Stimulated activated effector memory CD8-positive, alpha-beta T cell treated with anti-CD3 and anti-CD28 coated beads, Interleukin-12 subunit alpha, Interleukin-12 subunit beta, amount 100 ng/mL, for 72 hours (primary cell): ENCODE measurements around the gene CCDC68.

Experiments used
- ATAC-seq: fragments of 150-1000 bp; cut with Tn5 transposase; 2 replicates; pipeline ENCODE4 v1.10.0; 2021
- DNase-seq, 2 donors: peaks; one replicate each; pipeline ENCODE4 v3.0.0; 2021 to 2022; ENCODE audit warnings: low spot score in 2 of 2
- H3K27ac Mint-ChIP-seq: one replicate; pipeline ENCODE4 v1.8.0; 2022; ENCODE audit warnings: mild to moderate bottlenecking, mixed read lengths
- H3K36me3 Mint-ChIP-seq: one replicate; pipeline ENCODE4 v1.8.0; 2022; ENCODE audit warnings: mild to moderate bottlenecking, mixed read lengths
- H3K4me1 Mint-ChIP-seq: one replicate; pipeline ENCODE4 v1.8.0; 2022; ENCODE audit warnings: mixed read lengths
- H3K4me3 Mint-ChIP-seq: one replicate; pipeline ENCODE4 v1.8.0; 2022; ENCODE audit warnings: mild to moderate bottlenecking, mixed read lengths
- H3K9me3 Mint-ChIP-seq: one replicate; pipeline ENCODE4 v1.8.0; 2022; ENCODE audit warnings: mixed read lengths

Gene CCDC68

GRCh38 chr18:54911551-54911950, 47.7 kb downstream of the CCDC68 start:
- no peak for ATAC-seq

DNA sequence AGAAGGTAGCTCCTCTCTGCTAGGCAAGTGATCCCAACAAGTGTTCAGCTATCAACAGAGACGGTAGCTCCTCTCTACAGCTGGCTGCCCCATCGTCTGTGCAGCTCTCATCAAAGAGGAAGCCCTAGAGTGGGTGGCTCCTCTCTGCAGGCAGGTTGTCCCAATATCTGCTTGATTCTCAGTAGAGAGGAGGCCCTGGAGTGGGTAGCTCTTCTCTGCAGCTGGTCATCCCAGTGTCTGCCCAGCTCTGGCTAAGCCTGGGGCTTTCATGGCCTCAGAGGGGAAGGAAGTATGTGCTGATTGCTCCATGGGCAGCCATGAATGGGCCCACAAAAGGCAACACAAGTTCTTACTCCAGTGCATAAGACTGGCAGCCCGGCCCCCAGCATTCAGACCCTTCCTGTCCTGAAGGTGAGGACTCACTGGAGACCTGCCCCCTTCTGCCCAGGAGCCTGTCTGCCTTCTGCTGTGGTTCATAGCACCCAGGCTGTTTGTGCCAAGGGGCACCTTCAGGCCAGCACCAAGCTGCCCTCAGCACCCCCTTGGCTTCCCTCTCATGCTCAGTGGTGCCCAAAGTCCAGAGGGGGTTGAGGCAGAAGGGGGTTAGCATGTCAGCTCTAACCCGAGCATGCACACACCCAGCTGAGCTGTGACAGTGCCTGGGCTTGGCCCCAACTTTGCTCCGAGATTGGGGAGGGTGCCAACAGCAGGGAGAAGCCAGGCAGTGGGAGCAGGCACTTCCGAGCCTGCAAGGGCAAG, 48.9 kb downstream of the CCDC68 start:
- no peak for DNase-seq
- H3K4me1 Mint-ChIP-seq, result no peaks in the 10 kb centered on the region
- H3K9me3 Mint-ChIP-seq, result no peaks in the 10 kb centered on the region
- ATAC-seq, result peak; percentile 11
- no peak overlapping the region for H3K4me3 Mint-ChIP-seq
- no peaks in the 10 kb centered on the region for H3K36me3 Mint-ChIP-seq
- H3K27ac Mint-ChIP-seq, result no peak overlapping the region

More at GRCh38 chr18:54911551-54911950, 47.7 kb downstream of the CCDC68 start:
- Mint-ChIP-seq H3K4me1 (no peaks in the 10 kb centered on the region), H3K36me3 (no peaks in the 10 kb centered on the region), H3K27ac (no peak overlapping the region), H3K9me3 (no peaks in the 10 kb centered on the region), H3K4me3 (no peak overlapping the region)
- no peak for DNase-seq

- Mint-ChIP-seq H3K4me3 (no peak overlapping the region), H3K36me3 (no peaks in the 10 kb centered on the region), H3K9me3 (no peaks in the 10 kb centered on the region), H3K27ac (no peak overlapping the region), H3K4me1 (no peaks in the 10 kb centered on the region)
- ATAC-seq, result peak; percentile 19
- DNase-seq, result no peak
Measured at GRCh38 chr18:54909538-54909937, 49.7 kb downstream of the CCDC68 start.

GRCh38 chr18:54906331-54907185, 52.7 kb downstream of the CCDC68 start:
- H3K4me3 Mint-ChIP-seq, result no peak overlapping the region
- no peaks in the 10 kb centered on the region for H3K36me3 Mint-ChIP-seq
- ATAC-seq (no peak), DNase-seq (no peak)
- H3K4me1 Mint-ChIP-seq, result no peaks in the 10 kb centered on the region
- no peak overlapping the region for H3K27ac Mint-ChIP-seq
- H3K9me3 Mint-ChIP-seq, result no peaks in the 10 kb centered on the region

GRCh38 chr18:54905629-54906028, 53.6 kb downstream of the CCDC68 start:
- no peak for ATAC-seq
- DNase-seq, result no peak
- H3K4me1 Mint-ChIP-seq, result no peaks in the 10 kb centered on the region
- H3K4me3 Mint-ChIP-seq, result no peak overlapping the region
- H3K36me3 Mint-ChIP-seq, result no peaks in the 10 kb centered on the region
- no peak overlapping the region for H3K27ac Mint-ChIP-seq
- no peaks in the 10 kb centered on the region for H3K9me3 Mint-ChIP-seq

DNA sequence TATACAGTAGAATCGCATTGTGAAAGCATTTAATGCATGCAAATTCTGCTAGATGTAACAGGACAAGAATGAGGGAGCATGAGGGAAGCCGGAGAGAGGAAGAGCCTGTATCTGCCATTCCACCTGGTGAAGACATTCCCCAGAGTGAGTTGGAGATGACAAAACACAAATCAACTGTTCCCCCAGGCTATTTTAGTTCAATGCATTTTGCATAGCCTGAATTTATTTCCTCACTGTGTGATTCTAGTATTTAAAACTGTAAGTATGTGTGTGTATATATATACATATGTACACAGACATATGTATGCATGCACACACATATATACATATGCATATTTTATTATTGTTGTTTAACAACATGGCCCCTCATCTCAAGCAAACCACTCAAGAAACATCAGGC, 54.7 kb downstream of the CCDC68 start:
- H3K9me3 Mint-ChIP-seq, result no peaks in the 10 kb centered on the region
- no peak overlapping the region for H3K27ac Mint-ChIP-seq
- no peak overlapping the region for H3K4me3 Mint-ChIP-seq
- H3K36me3 Mint-ChIP-seq, result no peaks in the 10 kb centered on the region
- DNase-seq, result no peak
- ATAC-seq, result no peak
- no peaks in the 10 kb centered on the region for H3K4me1 Mint-ChIP-seq

- H3K4me3 Mint-ChIP-seq, result no peak overlapping the region
- no peaks in the 10 kb centered on the region for H3K9me3 Mint-ChIP-seq
- H3K27ac Mint-ChIP-seq, result no peak overlapping the region
- H3K36me3 Mint-ChIP-seq, result no peaks in the 10 kb centered on the region
- no peaks in the 10 kb centered on the region for H3K4me1 Mint-ChIP-seq
- DNase-seq (no peak), ATAC-seq (no peak)
Measured at GRCh38 chr18:54900290-54900689, 59.0 kb downstream of the CCDC68 start.

DNA sequence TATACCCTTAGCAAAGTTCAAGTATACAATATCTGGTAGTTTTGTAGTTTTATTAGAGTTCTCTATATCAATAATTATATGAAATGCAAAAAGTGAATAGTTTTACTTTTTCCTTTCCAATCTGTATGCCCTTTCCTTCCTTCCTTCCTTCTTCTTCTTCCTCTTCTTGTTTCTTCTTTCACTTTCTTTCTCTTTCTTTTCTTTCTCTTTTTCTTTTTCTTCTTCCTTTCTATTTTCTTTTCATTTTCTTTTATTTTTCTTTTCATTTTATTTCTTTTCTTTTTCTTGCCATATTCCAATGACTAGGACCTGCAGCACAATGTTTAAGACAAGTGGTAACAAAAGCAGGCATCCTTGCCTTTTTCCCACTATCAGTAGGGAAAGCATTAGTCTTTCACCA, 59.8 kb downstream of the CCDC68 start:
- Mint-ChIP-seq H3K4me3 (no peak overlapping the region), H3K4me1 (no peaks in the 10 kb centered on the region), H3K9me3 (no peaks in the 10 kb centered on the region), H3K36me3 (no peaks in the 10 kb centered on the region), H3K27ac (no peak overlapping the region)
- DNase-seq (no peak), ATAC-seq (no peak)

- DNase-seq (no peak), ATAC-seq (no peak)
- H3K36me3 Mint-ChIP-seq, result peaks cover 6% of the 10 kb centered on the region
- H3K9me3 Mint-ChIP-seq, result no peaks in the 10 kb centered on the region
- no peak overlapping the region for H3K27ac Mint-ChIP-seq
- no peak overlapping the region for H3K4me3 Mint-ChIP-seq
- H3K4me1 Mint-ChIP-seq, result no peaks in the 10 kb centered on the region
Measured at GRCh38 chr18:54888933-54889332, 70.3 kb downstream of the CCDC68 start.

- no peaks in the 10 kb centered on the region for H3K4me1 Mint-ChIP-seq
- H3K27ac Mint-ChIP-seq, result no peak overlapping the region
- ATAC-seq (no peak), DNase-seq (no peak)
- no peaks in the 10 kb centered on the region for H3K9me3 Mint-ChIP-seq
- H3K4me3 Mint-ChIP-seq, result no peak overlapping the region
- peaks cover 6% of the 10 kb centered on the region for H3K36me3 Mint-ChIP-seq
Measured at GRCh38 chr18:54888378-54888777, 70.9 kb downstream of the CCDC68 start.

DNA sequence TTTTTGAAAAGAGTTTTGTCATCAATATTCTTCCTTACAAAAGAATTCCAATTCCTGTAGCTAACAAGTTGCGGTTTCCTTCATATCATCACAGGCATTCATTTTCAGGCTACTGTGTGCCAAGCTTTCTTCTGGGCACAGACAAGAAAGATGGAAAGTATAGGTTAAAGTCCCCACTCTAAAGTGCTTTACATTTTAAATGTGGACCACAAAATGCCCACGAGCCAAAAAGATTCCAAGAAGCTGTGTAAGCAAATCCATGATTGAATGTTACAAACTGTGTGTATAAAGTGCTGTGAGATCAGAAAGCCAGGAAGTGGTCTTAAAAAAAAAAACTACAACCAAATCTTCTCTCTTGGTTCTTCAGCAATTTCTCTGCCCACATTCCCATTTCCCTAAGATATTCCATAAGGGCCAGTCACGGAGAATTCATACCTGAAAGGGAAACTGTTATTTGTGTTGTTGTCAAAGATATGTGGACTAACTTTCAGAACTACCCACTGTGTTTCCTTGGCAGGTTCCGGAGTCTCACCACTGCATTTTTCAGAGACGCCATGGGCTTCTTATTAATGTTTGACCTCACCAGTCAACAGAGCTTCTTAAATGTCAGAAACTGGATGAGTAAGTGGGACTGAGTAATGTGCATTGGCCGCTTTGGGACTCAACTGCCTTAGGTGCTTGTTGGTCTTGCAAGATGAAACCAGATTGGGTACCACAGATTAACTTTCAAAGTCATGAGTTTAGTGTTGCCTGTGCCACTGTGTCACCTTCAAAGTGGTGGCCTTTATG, 75.3 kb downstream of the CCDC68 start:
- no peak for ATAC-seq
- Mint-ChIP-seq H3K4me1 (no peaks in the 10 kb centered on the region), H3K36me3 (peaks cover 6% of the 10 kb centered on the region), H3K9me3 (no peaks in the 10 kb centered on the region), H3K27ac (no peak overlapping the region), H3K4me3 (no peak overlapping the region)
- DNase-seq, result no peak

DNA sequence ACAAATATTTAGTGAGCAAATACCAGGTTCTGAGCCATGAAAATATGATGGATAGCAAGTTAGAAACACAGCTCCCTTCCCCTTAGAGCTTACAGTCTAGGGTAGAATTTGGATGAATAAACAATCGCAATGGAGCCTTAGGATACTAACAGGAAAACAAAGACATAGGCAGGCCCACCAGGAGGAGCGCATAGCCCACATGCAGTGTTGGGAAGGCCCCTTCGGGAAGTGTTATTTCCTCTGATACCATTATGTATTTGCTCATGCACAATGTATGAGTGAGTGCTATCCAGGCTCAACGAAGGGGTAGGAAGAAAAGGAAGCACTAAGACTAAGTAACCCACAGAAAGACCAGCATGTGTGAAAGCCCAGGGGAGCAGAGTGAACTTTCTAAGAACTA, 76.9 kb downstream of the CCDC68 start:
- Mint-ChIP-seq H3K4me1 (no peaks in the 10 kb centered on the region), H3K9me3 (no peaks in the 10 kb centered on the region), H3K36me3 (peaks cover 6% of the 10 kb centered on the region), H3K4me3 (no peak overlapping the region), H3K27ac (no peak overlapping the region)
- ATAC-seq (no peak), DNase-seq (no peak)

DNA sequence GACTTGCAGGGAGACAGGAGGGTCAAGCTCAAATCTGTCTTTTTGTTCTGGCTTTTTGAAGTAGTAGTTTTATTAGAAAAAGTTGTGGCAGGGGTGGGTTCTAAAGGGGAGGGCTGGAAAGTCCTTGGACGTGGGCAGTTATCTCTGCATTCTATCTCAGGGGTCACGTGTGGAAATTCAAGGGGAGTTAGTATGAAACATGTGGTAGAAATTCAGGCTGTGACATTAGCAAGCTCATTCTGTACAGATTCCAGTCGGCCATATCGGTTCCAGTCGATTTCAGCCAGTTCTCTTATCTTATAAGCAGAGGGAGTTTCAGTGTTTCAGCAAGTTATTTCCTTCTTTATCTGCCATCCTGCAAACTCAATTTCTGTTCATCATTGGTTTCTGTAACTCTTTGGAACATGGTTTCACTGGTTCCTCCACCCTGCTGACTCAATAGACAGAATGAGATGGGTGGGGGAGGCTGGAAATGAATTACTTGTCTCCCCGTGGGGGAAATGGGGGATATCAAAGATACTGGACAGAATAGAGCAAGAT, 78.0 kb downstream of the CCDC68 start:
- no peaks in the 10 kb centered on the region for H3K4me1 Mint-ChIP-seq
- H3K27ac Mint-ChIP-seq, result no peak overlapping the region
- peaks cover 6% of the 10 kb centered on the region for H3K36me3 Mint-ChIP-seq
- H3K4me3 Mint-ChIP-seq, result no peak overlapping the region
- ATAC-seq (no peak), DNase-seq (no peak)
- no peaks in the 10 kb centered on the region for H3K9me3 Mint-ChIP-seq

GRCh38 chr18:54880395-54881105, 78.7 kb downstream of the CCDC68 start:
- Mint-ChIP-seq H3K4me1 (no peaks in the 10 kb centered on the region), H3K36me3 (peaks cover 5% of the 10 kb centered on the region), H3K9me3 (no peaks in the 10 kb centered on the region), H3K4me3 (no peak overlapping the region), H3K27ac (no peak overlapping the region)
- DNase-seq (no peak), ATAC-seq (no peak)

GRCh38 chr18:54879691-54880090, 79.6 kb downstream of the CCDC68 start:
- no peaks in the 10 kb centered on the region for H3K4me1 Mint-ChIP-seq

More at GRCh38 chr18:54879691-54880090, 79.6 kb downstream of the CCDC68 start:
- no peak overlapping the region for H3K27ac Mint-ChIP-seq
- no peaks in the 10 kb centered on the region for H3K36me3 Mint-ChIP-seq
- ATAC-seq (no peak), DNase-seq (no peak)
- no peak overlapping the region for H3K4me3 Mint-ChIP-seq
- no peaks in the 10 kb centered on the region for H3K9me3 Mint-ChIP-seq
